ENCODE results near the gene BLOC1S1.

- TF ChIP-seq POLR2A (IDR thresholded peaks at IDR 0.05; ENCODE audit: low read length) (peak; percentile 52), GATA1 (IDR thresholded peaks at IDR 0.05; ENCODE audit: low read depth, low read length) (no peak)
Measured at GRCh38 chr12:55729819-55730818, 14.3 kb downstream of the BLOC1S1 start.
